Femur (tissue), 1 donor: ENCODE data around the gene CDH23.

Experiments
- DNase-seq: peaks from one replicate; pipeline ENCODE4 v3.0.0-alpha.2; 2017

CDH23 gene

DNA sequence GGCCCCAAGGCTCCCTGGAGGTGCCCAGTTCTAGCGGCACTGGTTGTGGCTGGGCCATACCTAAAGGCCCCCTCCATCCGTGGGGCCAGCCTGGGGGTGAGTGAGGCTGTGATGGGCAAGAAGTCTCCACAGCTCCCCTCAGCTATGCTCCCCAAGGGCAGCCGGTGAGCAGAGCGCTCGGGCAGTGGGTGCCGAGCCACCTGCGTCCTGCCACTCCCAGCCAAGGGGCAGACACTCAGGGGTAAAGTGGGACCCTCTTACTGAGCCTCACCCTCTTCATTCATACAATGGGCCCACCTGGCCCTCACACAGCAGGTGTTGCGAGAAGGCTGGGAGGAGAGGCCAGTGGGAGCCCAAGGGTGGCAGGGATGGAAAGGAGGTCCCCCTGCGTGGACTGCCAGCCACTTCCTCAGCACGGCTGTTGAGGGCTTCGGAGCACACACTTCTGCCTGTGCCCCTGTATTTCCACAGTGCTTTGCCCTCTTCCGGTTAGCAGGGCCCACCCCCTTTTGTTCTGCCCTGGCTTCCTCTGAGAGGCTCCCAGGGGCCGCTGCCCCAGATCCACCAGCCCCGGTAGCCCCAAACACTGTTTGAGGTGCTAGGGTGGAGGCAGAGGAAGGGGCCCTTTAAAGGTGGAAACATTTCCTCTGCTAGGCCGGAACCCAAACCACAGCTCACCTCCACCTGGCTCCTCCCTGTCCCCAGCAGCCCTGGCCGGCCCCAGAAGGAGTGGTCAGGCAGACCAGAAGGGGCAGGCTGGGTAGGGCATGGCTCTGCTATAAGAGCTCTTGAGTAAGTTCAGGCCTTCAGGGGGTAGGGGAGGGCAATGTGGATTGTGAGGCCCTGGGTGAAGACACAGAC, 339.2 kb downstream of the CDH23 start:
- DNase-seq, result no peak

DNA sequence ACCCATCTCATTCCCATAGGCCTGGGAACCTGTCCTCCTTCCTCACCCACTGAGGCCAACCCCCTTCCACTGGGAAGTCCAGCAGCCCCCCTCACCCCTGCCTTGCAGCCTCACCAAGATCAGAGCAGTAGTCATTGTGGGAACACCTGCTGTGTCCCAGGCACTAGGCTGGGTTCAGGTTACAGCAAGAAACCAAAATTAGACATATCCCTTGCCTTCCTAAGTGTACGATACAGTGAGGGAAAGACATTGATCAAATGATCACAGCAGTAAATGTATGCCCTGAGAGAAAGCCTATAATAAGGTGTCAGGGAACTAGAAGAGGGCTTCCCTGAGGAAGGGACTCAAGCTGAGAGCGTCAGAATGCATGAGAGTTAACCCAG, 339.8 kb downstream of the CDH23 start:
- DNase-seq, result no peak

DNA sequence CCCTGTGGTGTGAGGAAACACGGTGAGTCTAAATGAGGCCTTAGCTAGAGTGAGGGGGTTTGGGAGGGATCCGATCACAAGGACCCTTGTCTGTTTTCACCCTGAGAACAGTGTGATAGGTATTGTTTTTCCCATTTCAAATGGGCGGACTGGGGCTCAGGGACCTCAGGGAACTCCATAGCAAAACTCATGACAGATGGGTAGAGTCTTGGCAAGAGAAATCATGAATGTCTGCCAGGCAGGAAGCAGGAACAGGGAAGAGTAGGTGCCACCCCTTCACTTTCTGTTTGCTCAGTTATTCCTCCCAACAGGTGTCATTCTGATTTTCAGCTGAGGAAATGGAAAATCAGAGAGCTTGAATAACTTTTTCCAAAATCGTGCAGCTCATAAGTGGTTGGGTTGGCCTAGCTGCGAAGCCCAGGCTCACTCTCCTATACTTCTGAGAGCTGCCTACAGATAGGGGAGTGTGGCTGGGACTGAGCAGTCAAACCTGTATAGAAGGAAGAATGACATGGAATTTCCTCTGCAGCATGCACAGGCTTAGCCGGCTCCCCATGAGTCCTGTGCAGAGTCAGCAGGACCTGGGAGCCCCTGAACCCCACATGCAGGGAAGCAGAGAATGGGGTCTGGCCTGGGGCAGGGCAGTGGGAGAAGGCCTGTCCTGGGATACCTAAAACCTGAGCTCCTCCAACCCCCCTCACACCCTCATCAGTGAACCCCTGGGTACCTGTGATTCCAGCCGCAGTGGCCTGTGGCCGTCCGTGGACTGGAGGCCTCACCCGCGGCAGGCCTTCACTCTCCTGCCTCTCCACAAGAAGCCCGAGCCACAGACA, 340.5 kb downstream of the CDH23 start:
- DNase-seq, result no peak

DNA sequence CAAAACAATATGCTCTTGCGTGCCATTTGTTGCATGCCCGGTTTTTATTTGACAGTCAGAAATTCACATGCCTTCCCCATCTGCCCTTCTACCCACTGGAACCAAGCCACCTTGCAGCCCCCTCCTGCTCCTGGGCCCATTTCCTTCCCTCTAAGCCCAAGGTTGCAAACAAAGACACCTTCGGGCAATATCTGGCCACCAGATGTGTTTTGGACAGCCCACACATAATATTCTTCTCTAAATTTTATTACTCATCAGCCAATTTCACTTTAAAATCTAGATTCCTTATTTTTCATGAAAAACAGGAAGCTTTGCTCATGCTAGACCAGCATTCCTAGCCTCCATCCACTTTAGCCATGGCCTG, 341.1 kb downstream of the CDH23 start:
- no peak for DNase-seq

DNA sequence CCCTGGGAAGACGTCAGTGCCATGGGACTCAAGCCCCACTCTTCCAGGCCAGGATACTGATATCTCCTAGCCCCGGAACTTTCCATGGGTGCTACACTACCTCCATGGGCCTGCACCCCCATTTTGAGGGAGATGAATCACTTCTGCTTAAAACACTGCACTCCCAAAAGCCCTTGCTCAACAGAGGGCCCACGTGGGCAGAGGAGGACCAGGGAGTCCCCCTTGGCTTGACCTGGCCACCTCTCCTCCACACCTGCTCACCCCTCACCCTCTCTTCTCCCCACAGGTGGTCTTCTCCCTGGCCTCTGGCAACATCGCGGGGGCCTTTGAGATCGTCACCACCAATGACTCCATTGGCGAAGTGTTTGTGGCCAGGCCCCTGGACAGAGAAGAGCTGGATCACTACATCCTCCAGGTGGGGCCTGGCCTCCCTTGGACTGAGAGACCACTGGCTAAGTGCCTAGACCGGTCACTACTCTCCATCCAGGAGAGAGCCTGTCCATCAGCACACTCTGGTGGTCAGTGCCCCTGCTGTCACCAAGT, 342.7 kb downstream of the CDH23 start:
- no peak for DNase-seq

DNA sequence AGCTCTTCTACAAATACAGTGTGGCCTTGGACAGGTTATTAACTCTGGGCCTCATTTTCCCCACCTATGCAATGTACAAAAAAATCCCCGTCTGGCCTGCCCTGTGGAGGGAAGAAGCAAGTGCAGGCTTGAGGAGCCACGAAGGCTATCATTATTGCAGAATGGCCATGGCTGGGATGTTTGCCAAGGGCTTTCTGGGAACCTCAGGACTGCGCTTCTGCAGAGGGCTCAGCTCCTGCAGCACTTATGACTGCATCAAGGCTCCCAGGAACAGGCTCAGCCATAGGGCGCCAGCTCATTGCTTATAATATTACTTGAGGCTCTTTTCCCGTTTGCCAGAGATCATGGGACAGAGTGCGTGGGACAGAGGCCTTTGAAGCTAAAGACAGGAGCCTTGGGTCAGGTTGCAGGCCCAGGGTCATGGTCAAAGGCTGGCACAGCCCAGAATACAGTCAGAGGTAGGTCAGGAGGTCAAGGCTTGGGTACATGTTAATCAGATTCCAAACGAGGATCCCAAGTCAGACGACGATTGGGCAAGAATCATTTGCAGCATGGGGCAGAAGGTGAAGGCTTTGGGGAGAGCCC, 343.4 kb downstream of the CDH23 start:
- DNase-seq, result peak; percentile 77

DNA sequence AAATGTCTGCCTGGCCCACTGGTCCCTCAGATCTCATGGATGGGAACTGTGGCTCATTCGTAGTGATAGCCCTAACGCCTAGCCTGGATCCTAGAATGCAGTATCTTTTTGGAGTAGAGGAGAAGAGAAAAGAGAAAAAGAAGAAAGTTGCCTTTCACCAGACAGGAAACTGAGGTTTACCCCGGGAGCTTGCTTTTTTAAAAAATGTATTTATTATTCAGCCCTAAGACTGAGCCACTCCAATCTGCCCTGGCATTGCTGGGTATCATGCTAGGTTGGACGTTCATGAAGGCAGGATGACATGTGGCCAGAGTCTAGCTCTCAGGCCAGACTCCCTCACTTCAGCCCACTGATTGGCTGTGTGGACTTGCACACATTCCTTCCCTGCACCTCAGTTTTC, 344.3 kb downstream of the CDH23 start:
- DNase-seq, result no peak

DNA sequence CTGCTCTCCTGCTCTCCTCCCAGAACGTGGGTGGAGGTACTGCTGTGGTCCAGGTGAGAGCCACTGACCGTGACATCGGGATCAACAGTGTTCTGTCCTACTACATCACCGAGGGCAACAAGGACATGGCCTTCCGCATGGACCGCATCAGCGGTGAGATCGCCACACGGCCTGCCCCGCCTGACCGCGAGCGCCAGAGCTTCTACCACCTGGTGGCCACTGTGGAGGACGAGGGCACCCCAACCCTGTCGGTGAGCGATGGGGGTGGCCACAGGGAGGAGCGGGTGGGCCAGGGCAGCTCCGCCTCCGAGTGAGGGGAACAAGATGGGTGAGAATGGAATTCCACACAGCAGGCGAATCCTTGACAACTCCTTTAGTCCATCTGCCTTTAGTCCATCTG, 345.0 kb downstream of the CDH23 start:
- no peak for DNase-seq

DNA sequence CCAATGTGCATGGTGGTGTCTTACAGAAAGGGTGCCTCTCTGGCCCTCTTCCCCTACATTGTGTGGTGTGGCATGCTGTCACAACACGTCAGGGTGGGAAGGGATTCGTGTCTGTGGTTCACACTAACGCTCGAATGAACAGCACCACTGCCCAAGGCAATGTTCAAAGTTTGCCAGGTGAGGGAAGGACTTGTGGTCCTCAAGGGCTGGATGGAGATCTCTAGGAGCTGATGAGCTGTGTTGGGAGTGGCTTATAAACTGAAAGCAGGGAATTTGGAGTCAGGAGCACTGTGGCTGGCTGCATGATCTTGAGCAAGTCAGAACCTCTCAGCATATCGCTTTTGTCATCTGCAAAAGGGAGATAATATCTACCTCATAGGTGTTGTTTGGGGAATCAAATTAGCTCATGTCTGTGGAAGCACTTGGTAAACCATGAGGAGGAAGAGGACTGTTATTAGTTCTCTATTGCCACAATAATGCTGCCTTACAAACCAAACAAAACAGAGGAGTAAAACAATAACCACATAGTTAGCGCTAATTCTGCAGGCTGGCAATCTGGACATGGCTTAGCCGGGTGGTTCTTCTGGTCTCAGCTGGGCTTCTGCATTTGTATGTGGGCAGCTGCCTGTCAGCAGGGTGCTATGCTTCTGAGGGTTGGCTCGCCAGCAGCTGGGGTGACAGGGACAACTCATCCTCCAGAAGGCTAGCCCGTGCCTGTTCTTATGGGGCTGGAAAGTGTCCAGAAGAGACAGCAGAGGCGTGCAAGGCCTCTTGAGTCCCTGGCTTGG, 345.8 kb downstream of the CDH23 start:
- no peak for DNase-seq

DNA sequence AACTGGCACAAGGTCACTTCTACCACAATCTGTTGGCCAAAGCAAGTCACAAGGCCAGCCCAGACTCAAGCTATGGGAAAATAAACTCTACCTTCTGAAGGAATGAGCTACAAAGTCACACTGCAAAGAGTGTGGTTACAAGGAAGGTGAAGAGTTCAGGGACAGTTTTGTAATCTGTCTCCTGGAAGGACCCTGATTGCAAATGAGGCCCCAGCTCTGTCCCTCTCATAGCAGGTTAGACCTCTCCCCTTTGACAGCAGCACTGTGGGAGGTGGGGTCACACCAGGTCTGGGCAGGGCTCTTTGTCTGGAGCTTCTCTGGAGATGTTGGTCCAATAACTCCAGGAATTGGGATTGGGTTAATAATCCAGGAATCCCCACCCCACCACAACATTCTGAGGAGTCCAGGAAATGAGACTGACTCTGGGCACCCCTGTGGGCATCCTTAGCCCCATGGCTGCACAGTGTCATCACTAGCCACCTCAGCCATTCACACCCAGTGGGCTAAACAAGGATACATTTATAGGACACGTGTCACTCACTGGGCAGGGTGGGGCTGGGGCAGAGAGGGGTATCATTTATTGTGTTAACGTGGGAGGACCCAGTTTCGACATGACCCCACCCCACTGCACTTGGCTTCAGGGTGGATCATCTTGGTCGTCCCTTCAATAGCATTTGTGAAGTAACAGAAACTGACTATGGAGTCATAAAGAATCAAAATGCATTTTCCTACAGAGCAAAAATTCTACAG, 346.5 kb downstream of the CDH23 start:
- no peak for DNase-seq

DNA sequence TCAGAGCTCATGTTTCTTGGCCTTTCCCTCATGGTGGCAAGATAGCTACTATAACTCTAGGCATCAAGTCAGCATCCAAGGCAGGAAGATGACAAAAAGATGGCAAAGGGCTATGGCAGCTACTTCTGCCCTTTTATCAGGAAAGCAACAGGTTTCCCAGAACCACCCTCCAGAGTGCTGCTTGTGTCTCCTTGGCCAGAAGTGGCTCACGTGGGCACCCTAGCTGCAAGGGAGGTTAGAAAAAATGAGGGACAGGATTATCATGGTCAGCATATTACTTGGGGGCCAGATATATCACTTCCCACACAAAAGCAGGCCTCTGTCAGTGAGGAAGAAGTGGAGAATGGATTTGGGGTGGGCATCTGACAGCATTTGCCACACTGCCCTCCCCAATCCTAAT, 347.1 kb downstream of the CDH23 start:
- no peak for DNase-seq

DNA sequence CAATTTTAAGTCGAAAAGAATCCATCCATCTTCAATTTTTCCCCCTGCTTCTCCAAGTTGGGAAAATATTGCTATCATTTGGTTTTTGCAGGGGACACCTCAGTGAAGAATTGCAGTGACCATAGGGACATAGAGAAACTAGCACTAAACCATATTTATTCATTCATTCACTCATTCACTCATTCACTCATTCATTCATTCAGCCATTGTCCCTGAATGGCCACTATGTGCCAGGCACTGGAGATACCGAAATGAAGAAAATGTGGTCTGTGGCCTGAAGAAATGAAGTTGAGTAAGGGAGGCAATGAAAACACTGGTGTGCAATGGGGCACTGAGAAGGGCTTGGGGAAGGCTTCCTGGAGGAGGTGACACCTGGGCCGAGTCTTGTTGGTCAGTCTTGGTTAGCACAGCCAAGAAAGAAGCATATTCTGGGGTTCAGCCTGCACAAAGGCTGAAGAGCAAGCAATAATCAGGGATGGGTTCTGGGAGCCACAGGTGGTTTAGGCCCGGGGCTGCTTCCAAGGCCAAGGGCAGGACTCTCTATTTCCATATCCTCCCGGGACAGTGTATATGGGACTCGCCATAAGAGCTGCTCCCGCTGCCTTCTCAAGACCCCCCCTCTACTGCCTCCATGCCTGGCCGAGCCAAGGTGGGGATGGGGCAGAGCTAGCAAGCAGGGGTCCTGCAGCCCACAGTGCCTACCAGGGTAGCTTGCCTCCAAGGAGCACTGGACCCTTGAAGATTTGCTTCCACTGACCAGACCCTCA, 348.4 kb downstream of the CDH23 start:
- no peak for DNase-seq

DNA sequence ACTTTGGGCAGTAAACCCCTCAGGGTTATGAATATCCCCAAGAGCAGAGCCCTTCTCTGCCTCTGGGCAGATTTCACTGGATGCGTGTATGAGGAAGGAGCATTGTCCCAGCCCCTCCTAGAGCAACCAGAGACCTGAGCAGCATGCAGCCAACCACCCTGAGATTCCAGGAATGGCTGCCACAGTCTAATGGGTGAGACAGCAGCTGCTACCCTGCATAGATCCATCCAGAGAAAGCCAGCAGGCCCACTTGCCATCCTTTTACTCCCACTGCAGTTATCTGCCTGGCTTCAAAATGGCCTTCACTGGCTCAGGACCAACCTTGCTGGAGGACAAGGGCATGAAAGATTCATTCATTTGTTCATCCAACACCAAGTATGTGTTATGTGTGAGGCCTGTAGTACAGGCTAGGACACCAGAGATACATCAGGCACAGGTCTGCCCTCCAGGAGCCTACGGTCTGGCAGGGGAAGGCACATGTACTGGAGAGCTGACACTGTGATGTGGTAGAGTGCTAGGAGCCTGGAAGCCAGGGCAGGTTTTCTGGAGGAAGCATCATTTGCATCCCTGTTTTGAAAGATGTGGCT, 349.0 kb downstream of the CDH23 start:
- DNase-seq, result no peak

DNA sequence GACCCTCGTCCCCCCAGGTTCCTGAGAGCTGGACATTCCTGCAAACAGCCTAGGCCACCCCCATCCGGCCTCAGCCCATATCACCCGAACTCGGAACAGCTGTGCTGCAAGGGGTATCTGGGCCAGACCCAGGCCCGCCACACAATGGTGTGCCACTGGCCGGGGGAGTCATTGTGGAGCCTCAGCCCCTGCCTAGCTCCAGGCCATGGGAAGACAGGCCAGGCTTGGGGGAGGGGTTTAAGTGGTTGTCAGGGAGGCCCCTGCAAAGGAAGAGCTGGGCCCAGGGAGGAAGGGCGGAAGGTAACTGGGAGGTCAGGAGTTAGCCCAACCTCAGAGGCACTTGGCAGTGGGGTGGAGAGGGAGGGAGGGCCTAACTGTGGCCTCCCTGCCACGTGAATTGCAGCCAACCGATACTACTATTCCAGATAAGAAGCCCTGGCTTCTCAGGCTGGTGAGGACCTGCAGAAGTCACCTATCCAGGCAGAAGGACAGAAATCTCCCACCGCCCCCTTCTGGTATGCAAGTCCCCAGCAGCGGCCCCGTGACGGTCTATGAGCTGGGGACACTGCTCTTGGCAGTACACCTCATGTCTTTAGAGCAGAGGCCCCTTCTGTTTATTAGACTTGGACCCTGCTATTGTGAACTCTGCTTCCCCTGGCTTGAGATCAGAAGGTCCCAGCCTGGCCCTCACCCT, 349.8 kb downstream of the CDH23 start:
- DNase-seq, result no peak

DNA sequence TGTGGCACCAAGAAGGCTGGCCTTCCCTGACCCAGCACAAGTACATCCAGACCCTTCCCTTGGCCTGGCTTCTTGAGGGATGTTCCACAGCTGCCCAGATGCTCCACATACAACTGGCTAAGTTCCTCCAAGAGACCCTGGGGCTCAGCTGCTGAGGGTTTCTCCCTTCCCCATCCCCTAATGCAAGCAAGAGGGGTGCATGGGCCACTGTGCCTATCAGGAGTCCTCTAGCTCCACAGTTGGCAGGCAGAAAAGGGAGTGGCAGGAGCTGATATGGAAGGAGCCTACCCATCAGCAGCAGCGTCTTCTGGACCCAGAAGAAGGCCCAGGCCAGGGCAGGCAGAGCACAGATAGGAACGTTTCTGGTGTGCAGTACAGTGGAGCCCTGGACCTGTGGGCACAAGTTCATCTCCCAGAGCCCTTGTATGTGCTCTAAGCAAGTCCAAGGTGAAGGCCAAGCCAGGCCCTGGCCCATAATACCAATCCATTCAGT, 350.4 kb downstream of the CDH23 start:
- no peak for DNase-seq

DNA sequence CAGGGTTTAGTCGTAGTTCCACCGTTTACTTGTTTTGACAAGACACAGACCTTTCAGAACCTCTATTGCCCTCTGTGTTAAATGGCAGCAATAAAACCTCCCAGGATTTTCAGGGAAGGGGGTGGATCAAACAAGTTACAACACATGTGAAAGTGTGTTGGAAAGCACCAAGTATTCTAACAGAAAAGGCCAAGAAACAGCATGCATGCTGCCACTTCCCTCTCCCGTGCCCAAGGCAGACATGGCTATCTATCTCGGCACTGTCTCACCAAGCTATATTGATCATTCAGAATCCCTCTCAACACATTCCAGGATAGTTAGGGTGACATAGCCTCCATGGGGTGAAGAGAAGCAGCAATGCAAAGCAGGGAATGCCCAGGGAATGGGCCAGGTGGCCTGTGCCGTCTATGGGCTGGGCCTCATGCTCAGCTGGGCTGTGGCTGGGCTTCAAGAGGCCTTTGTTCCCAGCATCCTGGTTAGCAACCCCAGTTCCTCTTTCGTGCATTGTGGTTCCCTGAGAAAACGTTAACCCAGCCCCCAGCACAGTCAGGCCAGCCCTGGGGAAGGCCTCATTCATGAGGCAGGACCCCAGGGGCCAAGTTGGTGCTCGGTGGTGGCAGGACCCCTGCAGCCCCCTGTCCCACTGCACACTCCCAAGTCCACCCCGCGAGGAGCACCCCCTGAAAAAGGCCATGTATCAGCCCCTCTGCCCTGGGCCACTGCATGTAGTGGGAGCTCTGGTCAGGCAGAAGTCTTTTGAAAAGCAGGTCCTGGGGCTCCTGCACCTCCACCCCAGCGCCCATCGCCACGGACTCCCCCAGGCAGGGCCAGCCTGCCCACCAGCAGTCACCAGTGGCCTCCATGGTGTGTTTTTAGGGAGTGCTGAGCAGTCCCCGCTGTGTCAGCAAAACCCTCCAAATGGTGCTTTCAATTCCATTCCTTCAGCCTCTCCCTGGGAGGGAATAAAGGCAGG, 351.1 kb downstream of the CDH23 start:
- no peak for DNase-seq

DNA sequence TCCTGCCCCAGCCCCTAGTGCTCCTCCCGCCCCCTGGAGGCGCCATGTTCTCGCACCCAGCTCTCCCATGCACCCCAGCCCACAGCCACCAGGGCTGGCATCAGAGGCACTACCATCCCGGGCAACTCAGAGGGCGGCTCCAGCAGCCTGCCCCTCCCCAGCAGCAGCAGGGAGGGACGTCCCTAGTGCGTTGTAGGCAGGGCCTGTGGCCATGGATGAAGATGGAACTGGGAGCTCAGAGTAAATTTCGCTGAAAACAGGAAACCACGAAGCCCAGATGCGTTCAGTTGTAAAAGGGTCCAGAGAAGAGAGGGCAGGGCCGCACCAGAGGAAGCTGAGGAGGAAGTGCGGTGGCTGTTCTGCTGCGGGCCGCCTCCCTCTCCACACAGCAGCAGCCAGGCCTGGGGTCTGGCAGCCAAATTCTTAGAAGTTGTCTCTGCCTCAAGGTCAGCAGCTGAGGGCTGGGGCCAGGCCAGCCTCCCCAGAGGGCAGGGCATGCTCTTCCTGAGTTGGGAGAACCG, 352.0 kb downstream of the CDH23 start:
- DNase-seq, result peak; percentile 87

DNA sequence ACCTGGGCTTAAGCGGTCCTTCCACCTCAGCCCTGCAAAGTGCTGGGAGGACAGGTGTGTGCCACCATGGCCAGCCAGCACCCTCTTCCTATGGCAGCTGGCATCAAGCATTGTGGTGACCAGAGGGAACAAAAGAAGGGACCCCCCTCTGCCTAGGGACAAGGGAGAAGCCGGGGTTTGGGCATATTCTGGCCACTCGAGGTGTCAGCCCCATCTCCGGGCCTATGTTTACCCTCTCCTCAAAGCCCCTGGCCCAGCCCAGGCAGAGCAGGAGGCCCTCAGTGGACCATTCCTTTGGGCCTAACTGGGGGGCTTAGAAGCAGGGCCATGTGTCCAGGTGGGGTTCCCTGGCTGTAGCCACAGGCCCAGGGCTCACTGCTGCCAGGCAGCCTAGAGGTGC, 352.7 kb downstream of the CDH23 start:
- no peak for DNase-seq
